Stimulated activated CD4-positive, alpha-beta T cell treated with anti-CD3 and anti-CD28 coated beads, Interleukin-2, amount 100 ng/mL, for 24 hours (primary cell): ENCODE results near the gene FRAT1.
"Not testable (repeated sequence)": the region's sequence is repeated elsewhere in the genome, so short reads cannot be mapped to it uniquely, and the experiment has no call there.

Source experiments
- DNase-seq, 2 donors: peaks; one replicate each; pipeline ENCODE4 v3.0.0-alpha.2; 2020

FRAT1 gene

GRCh38 chr10:97336446-97336845, 17.4 kb downstream of the FRAT1 start:
- no peak for DNase-seq

DNA sequence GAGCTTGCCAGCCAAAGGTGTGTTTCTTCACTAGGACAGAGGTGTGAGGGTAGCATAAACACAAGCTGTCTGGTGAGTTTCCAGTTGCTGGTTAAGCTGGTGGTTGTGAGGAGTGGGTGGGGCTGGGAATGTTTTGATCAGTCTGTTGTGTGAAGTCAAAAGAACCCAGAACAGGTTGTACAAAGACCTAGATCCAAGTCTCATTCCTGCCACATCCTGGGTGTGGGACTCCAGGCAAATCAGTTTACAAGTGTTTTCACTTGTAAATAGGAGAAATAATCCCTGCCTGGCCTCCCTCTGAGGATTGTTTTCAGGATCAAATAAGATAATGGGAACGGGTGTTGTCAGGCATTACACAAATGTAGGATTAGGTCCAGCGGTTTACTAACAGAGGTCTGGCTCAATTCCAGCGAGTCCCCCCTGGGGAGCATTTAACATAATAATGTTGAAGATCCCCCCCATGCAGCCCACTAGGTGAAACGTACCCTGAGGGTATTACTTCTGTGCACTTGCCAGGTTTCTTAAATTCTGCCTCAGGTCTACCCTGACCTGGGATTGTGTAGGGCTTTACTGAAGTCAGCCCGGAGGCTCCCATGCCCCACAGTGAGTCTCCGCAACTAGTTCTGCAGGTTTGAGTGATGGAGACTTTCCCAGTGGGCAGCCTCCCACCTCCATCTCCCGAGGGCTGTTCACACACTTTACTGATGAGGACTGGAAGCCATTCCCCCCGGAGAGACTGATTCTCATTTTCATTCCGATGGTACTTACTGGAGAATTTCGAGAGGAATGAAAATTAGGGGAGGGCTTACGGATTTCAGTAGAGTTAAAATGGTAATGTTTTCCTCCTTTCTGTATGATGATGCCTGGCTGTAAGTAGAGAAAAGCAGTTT, 18.1 kb downstream of the FRAT1 start:
- DNase-seq = no peak

GRCh38 chr10:97338041-97338440, 19.0 kb downstream of the FRAT1 start:
- DNase-seq = no peak

- no peak for DNase-seq
These were observed 22.3 kb downstream of the FRAT1 start for GRCh38 chr10:97341416-97341815.

DNA sequence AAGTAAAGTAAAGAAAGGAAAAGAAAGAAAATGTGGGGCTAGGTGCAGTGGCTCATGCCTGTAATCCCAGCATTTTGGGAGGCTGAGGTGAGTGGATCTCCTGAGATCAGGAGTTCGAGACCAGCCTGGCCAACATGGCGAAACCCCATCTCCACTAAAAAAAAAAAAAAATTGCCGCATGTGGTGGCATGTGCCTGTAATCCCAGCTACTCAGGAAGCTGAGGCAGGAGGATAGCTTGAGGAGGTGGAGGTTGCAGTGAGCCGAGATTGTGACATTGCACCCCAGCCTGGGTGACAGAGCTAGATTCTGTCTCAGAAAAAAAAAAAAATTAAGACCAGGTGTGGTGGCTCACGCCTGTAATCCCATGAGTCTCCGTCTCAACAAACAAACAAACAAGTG, 24.6 kb downstream of the FRAT1 start:
- not testable (repeated sequence) for DNase-seq

- no peak for DNase-seq
These were observed 28.2 kb downstream of the FRAT1 start for GRCh38 chr10:97347317-97347716.

- no peak for DNase-seq
These were observed 30.9 kb downstream of the FRAT1 start for GRCh38 chr10:97349752-97350513.

DNA sequence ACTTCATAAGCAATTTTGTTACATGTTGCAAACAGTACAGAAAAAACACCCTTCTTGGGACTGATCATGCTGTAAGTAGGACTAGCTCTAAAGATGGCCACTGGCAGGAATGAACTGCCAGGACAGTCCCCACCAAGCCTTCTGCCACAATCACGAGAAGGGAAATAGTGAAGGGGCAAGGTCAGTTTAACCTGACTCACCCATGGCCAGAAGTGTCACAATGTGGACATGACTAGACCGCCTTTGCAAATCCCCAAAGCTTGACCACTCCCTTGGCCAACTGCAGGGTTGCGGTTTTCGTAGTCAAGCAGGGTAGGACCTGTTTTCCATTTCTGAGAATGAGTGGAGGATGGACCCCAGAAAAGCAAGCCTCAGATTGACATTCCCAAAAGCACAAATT, 34.9 kb downstream of the FRAT1 start:
- DNase-seq = no peak

GRCh38 chr10:97355571-97355975, 36.5 kb downstream of the FRAT1 start:
- no peak for DNase-seq

- no peak for DNase-seq
These were observed 37.3 kb downstream of the FRAT1 start for GRCh38 chr10:97356318-97356914.

- DNase-seq = no peak
These were observed 37.8 kb downstream of the FRAT1 start for GRCh38 chr10:97356918-97357317.

DNA sequence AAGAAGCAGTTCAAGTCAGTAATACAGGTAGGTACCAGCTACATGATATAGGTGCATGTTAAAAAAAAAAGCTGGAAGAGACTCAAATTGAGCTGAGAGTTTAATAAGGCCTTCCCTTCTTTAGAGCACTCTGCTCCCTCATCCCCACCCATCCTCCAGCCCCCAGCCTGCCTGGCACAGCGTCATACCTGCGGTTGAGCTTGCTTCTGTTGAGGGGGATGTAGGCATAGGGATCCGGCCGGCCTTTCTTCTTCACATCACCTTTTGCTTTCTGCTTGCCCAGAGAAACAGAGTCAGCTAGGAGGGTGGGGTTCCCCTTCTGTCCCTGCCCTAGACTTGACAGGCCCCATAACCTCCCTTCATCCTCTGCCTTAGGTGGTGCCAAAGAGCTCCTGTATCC, 39.3 kb downstream of the FRAT1 start:
- DNase-seq = no peak

DNA sequence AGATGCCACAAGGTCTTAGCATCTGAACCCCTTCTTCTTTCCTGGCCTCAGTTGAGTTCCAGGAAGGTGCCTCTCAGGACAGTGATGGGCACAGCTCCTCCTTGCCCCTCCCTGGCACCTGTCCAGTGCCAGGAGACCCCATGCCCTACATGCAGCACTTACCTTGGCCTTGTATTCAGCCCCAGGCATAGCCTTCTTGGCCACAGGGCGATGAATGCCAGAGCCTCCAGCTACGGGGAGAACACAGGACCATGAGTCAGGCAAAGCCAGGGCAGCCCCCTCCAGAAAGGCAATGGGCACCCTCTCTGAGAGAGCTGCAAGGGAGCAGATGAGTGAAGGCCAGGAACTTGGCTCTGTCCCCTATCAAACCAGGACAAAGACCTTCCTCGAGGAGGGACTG, 39.7 kb downstream of the FRAT1 start:
- DNase-seq = no peak

- DNase-seq = no peak
These were observed 41.9 kb downstream of the FRAT1 start for GRCh38 chr10:97360705-97361536.

- no peak for DNase-seq
These were observed 42.4 kb downstream of the FRAT1 start for GRCh38 chr10:97361537-97361901.

DNA sequence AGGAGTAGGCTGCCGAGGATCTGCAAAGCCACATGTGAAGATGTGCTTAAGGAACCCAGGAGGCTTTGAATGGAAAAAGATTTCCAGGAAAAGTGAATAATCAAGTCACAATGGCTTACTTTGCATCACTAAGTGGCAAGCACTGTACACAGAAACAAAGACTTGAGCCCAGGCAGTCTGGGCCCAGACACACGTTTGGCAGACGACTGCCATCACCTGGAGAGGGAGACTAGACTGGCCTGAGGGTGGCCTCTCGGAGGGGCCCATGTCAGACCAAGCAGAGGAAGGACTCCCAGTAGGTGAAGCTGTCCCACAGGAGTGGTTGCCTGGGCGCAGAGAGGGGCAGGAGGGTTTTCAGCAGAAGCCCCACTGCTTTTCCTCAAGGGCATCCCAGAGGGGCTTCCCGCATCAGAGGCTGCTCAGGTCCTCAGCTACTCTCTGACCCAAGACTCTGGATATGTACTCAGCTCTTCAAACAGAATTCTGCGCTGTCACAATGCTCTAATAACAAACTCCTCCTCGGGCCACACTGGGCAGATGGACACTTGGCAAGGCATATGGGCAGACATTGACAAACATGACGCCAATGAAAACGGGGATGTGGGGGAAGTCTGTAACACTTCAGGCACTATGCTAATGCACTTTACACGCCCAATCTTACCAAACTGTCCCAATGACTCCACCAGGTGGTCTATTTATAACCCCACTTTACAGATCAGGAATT, 43.4 kb downstream of the FRAT1 start:
- DNase-seq = no peak

- DNase-seq = no peak
These were observed 44.0 kb downstream of the FRAT1 start for GRCh38 chr10:97363071-97363470.

GRCh38 chr10:97365761-97366351, 46.8 kb downstream of the FRAT1 start:
- no peak for DNase-seq

DNA sequence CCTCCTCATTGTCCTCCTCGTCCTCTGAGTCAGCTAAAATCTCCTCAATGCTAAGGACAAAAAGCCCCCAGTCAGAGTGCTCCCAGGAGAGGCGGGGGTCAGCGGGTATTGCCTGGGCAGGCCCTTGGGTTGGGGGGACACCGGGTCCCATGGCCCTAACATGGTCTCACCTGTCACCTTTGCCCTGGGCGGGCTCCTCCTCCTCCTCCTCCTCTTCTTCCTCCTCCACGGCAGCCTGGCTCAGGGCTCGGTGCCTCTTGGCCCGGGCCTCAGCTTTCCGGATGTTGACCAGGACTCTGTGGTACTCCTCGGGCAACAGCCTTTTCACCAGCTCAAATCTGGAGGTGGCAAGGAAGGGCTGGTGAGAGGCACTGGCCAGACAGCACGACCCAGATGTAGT, 47.5 kb downstream of the FRAT1 start:
- no peak for DNase-seq

DNA sequence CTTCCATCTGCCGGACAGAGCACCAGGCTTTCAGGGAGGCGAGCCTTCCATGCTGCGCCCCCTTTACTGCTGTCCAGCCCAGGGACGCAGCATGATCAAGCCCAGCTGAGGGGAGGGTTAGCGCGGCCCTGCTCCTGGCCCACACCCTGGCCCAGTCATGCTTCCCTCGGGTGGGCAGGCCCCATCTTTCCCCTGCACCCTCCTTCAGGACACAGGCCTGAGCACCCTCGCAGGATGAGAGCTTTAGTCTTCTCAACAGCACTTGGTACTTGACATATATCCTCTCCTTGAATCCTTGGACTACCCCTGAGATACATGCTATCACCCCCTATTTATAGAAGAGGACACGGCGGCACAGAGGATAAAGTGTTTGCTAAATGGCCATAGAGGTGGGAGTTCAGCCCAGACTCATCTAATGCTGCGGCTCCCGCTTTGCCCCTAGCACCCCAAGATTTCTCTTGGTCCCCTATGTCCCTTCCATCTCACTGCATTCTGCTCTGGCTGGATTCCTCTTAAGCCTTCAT, 48.1 kb downstream of the FRAT1 start:
- DNase-seq = no peak
